Activated naive CD4-positive, alpha-beta T cell treated with anti-CD3 and anti-CD28 coated beads for 36 hours (primary cell): ENCODE data around the gene AHCYL2. TPM values are rescaled to one million over a fixed set of nuclear protein-coding genes. Genes with fewer than 3 reads are reported as not detected.

Experiments used
- CTCF ChIA-PET: fragments of 350-600 bp; sonication (Branson Sonifier 250); formaldehyde crosslinking; loops from one replicate; lab custom pipeline; 2021; ENCODE audit warnings: antibody characterized with exemption; lab: Charles Lee
- DNase-seq: peaks from one replicate; pipeline ENCODE4 v3.0.0-alpha.2; 2020
- H3K27ac Mint-ChIP-seq: one replicate; pipeline ENCODE4 v1.8.0; 2021; ENCODE audit warnings: mild to moderate bottlenecking, mixed read lengths
- H3K27me3 Mint-ChIP-seq: one replicate; pipeline ENCODE4 v1.8.0; 2021; ENCODE audit warnings: low read depth, mixed read lengths
- H3K36me3 Mint-ChIP-seq: one replicate; pipeline ENCODE4 v1.8.0; 2021; ENCODE audit warnings: low read depth, mixed read lengths
- H3K4me1 Mint-ChIP-seq: one replicate; pipeline ENCODE4 v1.8.0; 2021; ENCODE audit warnings: low read depth, mixed read lengths
- H3K4me3 Mint-ChIP-seq: one replicate; pipeline ENCODE4 v1.8.0; 2021; ENCODE audit warnings: mild to moderate bottlenecking, moderate library complexity, mixed read lengths
- H3K9me3 Mint-ChIP-seq: one replicate; pipeline ENCODE4 v1.8.0; 2021; ENCODE audit warnings: mixed read lengths
- intact Hi-C: fragments of 100-400 bp; cut with micrococcal nuclease; formaldehyde crosslinking; loops from one replicate; pipeline ENCODE4 v1.15.1; 2023
- total RNA-seq, 2 experiments: library from RNA; stranded (reverse); gene quantifications; one replicate each; pipeline ENCODE4 v1.2.3, GENCODE V29; 2021

The AHCYL2 gene
- total RNA-seq, 2 experiments from 2014 or later, result 29.1 to 30.4 TPM

DNA sequence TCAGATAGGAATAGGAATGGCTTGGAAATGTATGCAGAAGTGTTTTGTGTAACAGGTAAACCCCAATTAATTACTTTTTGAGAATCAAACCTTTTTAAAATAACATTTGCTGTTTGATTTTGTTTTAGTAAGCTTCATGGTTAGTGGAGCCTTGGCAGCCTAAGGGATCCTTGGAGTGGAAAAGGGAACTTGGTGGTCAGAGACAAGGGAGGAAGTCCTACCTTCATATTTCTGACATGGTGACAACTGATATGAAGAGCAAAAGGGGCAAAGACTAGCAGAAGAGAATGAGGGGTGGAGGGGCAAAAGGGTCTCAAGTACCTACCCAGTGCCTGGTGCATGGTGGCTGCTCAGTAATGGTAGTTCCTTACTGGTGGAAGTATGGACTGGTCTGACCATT is 32.3 kb downstream of the AHCYL2 start:
- Mint-ChIP-seq H3K4me3 (no peak overlapping the region), H3K4me1 (peaks cover 21% of the 10 kb centered on the region), H3K36me3 (no peaks in the 10 kb centered on the region), H3K27ac (no peak overlapping the region), H3K27me3 (no peaks in the 10 kb centered on the region), H3K9me3 (no peaks in the 10 kb centered on the region)
- intact Hi-C loops, result no loop called here
- DNase-seq, result no peak
- CTCF ChIA-PET, result interaction anchor here (0.9 to 1.7 kb wide), 3 partner anchors 14 to 38 kb away, joined by 3 to 9 read pairs (median 3); no protein-coding TSS in a partner anchor

DNA sequence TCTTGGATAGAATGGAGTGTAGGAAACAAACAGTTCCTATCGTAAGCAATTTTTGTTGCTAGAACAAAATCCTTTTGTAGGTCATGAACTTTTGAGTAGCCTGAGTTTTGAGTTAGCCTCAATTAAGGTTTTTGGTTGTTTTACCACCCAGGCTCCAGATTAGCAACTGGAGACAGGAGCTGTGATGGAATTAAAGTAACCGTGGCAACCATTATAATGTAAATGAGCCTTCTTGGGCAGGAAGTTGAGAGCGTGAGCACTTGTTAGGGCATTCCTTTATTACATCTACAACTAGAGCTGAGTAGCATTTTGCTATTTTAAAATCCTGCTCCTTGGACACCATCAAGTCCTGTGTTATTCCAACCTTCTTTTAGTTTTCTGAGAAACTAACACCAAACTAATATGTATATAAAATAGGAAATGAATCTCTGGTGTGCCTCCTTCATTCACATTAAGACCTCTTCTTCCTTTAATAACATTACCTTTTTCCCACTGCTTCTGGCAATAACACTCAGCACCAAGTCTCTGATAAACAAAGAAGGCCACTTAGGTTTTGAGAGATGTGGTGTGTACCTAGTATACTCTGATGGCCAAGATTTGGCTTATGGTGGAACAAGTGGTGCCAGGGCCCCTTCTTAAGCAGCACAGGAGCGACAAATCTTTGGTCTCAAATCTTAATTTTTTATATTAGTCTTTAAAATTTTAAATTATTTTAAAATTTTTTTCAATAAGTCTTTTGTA is 34.0 kb downstream of the AHCYL2 start:
- intact Hi-C loops, result loop anchor here (1.0 kb wide), 1 partner anchor 35 kb away; no protein-coding TSS in a partner anchor
- H3K4me1 Mint-ChIP-seq, result peaks cover 32% of the 10 kb centered on the region
- no peaks in the 10 kb centered on the region for H3K36me3 Mint-ChIP-seq
- no peak overlapping the region for H3K27ac Mint-ChIP-seq
- H3K9me3 Mint-ChIP-seq, result no peaks in the 10 kb centered on the region
- DNase-seq, result no peak
- H3K27me3 Mint-ChIP-seq, result no peaks in the 10 kb centered on the region
- no peak overlapping the region for H3K4me3 Mint-ChIP-seq
- CTCF ChIA-PET, result interaction anchor here (1.3 to 5.3 kb wide), 2 partner anchors 12 to 39 kb away, joined by 3 to 39 read pairs; no protein-coding TSS in a partner anchor

DNA sequence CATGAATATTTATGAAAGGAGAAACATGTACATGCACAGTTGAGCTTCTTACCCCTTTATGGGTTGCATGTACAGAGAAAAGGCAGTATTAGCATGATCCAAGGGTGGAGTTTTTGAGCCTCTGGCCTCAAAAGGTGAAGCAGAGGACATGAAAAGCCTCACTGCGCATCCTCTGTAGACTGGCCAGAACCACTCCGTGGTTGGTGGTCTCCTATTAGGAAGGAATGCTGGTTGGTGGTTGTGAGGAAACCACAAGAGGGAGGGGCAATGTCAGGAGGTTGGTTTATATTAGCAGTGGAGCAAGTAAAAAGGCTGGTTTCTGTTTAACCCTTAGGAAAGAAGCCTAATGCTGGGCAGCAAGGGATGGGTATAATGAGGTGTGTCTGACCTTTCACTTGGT is 37.5 kb downstream of the AHCYL2 start:
- Mint-ChIP-seq H3K4me3 (no peak overlapping the region), H3K27me3 (no peaks in the 10 kb centered on the region), H3K9me3 (no peaks in the 10 kb centered on the region), H3K4me1 (peaks cover 32% of the 10 kb centered on the region), H3K27ac (no peak overlapping the region), H3K36me3 (no peaks in the 10 kb centered on the region)
- intact Hi-C loops, result no loop called here
- no peak for DNase-seq
- CTCF ChIA-PET, result interaction anchor here (0.7 to 5.3 kb wide), 8 partner anchors 9 to 351 kb away, joined by 3 to 39 read pairs (median 4); no protein-coding TSS in a partner anchor

GRCh38 chr7:129263168-129263567 is 38.3 kb downstream of the AHCYL2 start:
- Mint-ChIP-seq H3K4me1 (peaks cover 34% of the 10 kb centered on the region), H3K36me3 (no peaks in the 10 kb centered on the region), H3K27me3 (no peaks in the 10 kb centered on the region), H3K4me3 (no peak overlapping the region), H3K9me3 (no peaks in the 10 kb centered on the region), H3K27ac (no peak overlapping the region)
- CTCF ChIA-PET, result interaction anchor here (0.7 to 5.3 kb wide), 3 partner anchors 8 to 45 kb away, joined by 3 to 39 read pairs (median 10); no protein-coding TSS in a partner anchor
- intact Hi-C loops, result no loop called here
- DNase-seq, result no peak

DNA sequence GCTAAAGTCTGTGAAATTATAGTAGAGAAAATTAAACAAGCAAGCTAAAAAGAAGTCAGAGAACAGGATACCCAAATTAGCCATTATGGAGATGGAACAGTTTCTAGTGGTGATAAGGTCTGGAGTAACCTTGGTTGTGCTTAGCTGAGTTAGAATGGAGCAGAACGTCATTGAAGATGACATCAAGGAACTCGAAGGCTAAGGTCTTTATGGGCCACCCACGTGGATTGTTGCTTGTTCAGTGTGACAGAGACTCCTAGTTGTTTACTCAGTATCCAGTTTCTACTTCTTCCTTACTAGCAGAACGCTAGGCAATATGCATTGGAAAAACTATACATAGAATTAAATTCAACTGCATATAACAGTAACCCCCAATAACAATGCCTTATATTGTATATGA is 39.7 kb downstream of the AHCYL2 start:
- no peak overlapping the region for H3K27ac Mint-ChIP-seq
- CTCF ChIA-PET, result interaction anchor here (0.5 to 3.5 kb wide), 3 partner anchors 10 to 666 kb away, joined by 3 to 10 read pairs (median 3); no protein-coding TSS in a partner anchor
- intact Hi-C loops, result no loop called here
- H3K9me3 Mint-ChIP-seq, result no peaks in the 10 kb centered on the region
- no peaks in the 10 kb centered on the region for H3K36me3 Mint-ChIP-seq
- no peak for DNase-seq
- peaks cover 24% of the 10 kb centered on the region for H3K4me1 Mint-ChIP-seq
- H3K4me3 Mint-ChIP-seq, result no peak overlapping the region
- no peaks in the 10 kb centered on the region for H3K27me3 Mint-ChIP-seq

- Mint-ChIP-seq H3K4me1 (peaks cover 17% of the 10 kb centered on the region), H3K27ac (no peak overlapping the region), H3K4me3 (no peak overlapping the region), H3K27me3 (no peaks in the 10 kb centered on the region), H3K36me3 (no peaks in the 10 kb centered on the region), H3K9me3 (no peaks in the 10 kb centered on the region)
- CTCF ChIA-PET, result interaction anchor here (0.6 to 3.5 kb wide), 2 partner anchors 47 to 727 kb away, joined by 5 to 10 read pairs; no protein-coding TSS in a partner anchor
- intact Hi-C loops, result no loop called here
- no peak for DNase-seq
Observed at GRCh38 chr7:129265328-129265727, 40.5 kb downstream of the AHCYL2 start.

- Mint-ChIP-seq H3K9me3 (no peaks in the 10 kb centered on the region), H3K4me1 (peaks cover 20% of the 10 kb centered on the region), H3K36me3 (no peaks in the 10 kb centered on the region), H3K27ac (no peak overlapping the region), H3K27me3 (no peaks in the 10 kb centered on the region), H3K4me3 (no peak overlapping the region)
- no peak for DNase-seq
- intact Hi-C loops, result no loop called here
- CTCF ChIA-PET, result no interaction called here
Observed at GRCh38 chr7:129266181-129266580, 41.4 kb downstream of the AHCYL2 start.

DNA sequence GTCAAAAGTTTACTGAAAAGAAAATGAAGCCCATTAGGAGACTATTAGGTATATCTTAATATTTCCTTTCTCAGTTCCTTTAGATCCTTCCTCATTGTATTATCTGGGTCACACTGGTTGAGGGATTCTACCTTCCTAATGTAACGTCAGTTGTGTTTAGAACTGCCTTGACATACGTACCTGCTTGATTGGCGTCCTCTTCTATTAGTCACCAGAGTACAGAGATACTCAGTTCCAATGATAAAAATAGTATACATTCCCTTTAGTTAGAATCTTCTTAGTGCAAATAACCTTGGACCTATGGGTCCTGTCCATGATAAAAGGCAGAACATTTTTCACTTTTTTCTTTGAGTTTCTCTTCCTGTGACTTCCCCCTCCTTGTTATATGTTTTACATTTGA is 45.2 kb downstream of the AHCYL2 start:
- H3K27ac Mint-ChIP-seq, result no peak overlapping the region

DNA sequence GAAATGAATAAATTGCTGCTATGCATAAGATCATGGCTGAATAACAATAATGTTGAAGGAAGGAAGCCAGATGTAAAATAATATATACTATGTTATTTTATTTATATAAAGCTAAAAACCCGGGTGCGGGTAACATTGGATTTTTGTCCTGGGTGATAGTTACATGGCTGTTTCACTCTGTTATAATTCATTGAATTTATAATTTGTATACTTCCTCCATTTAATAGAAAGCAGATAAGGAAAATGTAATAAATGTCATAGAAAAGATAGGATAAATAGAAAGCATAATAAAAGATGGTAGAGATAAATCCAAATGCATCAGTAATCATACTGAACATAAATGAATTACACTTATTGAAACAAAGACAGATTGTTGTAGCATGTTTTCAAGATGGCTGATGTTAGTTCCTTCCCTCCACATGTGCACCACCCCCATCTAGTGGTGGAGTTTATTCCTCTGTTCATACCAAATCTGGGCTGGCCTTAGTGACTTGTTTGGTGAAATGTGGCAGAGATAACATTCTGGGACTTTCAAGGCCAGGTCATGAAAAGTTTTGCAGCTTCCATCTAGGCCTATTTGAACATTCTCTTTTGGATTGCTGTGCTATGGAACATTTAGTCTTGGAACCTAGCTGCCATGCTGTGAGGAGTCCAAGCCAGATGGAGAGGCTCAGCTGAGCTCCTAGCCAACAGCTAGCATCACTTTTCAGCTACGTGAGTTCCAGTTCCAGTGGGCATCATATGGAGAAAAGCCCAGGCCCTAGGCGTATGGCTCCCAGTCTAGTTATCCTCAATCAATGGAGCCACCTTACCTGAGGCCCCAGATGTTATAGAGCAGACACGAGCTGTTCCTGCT is 46.9 kb downstream of the AHCYL2 start:
- peaks cover 9% of the 10 kb centered on the region for H3K4me1 Mint-ChIP-seq
- DNase-seq, result peak; percentile 84
- intact Hi-C loops, result loop anchor here (1.0 to 2.0 kb wide), 4 partner anchors 47 to 367 kb away; no protein-coding TSS in a partner anchor
- no peaks in the 10 kb centered on the region for H3K9me3 Mint-ChIP-seq
- H3K36me3 Mint-ChIP-seq, result no peaks in the 10 kb centered on the region
- H3K27ac Mint-ChIP-seq, result peak overlapping the region; percentile 73
- no peaks in the 10 kb centered on the region for H3K27me3 Mint-ChIP-seq
- H3K4me3 Mint-ChIP-seq, result peak overlapping the region; percentile 63
- CTCF ChIA-PET, result interaction anchor here (0.6 to 8.9 kb wide), 30 partner anchors 11 to 553 kb away, joined by 3 to 234 read pairs (median 4); partner anchors contain the start of gene AHCYL2

More for the DNA sequence above, 45.2 kb downstream of the AHCYL2 start:
- Mint-ChIP-seq H3K4me1 (peaks cover 9% of the 10 kb centered on the region), H3K4me3 (no peak overlapping the region), H3K9me3 (no peaks in the 10 kb centered on the region), H3K36me3 (no peaks in the 10 kb centered on the region), H3K27me3 (no peaks in the 10 kb centered on the region)
- no peak for DNase-seq
- intact Hi-C loops, result loop anchor here (2.0 kb wide), 1 partner anchor 365 kb away; no protein-coding TSS in a partner anchor
- CTCF ChIA-PET, result interaction anchor here (1.4 to 8.9 kb wide), 6 partner anchors 9 to 108 kb away, joined by 4 to 234 read pairs (median 18); partner anchors contain the start of gene AHCYL2

DNA sequence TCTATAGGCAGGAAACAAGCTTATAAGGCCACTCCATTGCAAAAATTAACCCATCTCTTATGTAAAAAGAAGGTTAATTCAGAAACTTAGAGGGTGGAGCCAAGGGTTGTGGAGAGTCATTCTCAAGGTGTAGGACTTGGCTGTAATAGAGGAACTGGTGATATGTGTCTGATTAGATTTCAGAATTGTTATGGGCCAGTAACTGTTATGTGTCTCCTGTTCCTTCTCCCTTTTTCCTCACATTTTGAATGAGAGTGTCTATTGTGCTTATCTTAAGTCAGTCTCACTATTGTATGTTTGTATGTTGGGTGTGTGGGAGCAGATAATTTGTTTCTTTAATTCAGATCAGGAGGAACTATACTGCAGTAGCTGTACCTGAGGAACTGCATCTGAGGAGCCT is 49.1 kb downstream of the AHCYL2 start:
- no peak for DNase-seq
- Mint-ChIP-seq H3K36me3 (no peaks in the 10 kb centered on the region), H3K27ac (no peak overlapping the region), H3K27me3 (no peaks in the 10 kb centered on the region), H3K4me1 (peaks cover 5% of the 10 kb centered on the region), H3K9me3 (no peaks in the 10 kb centered on the region), H3K4me3 (no peak overlapping the region)
- intact Hi-C loops, result no loop called here
- CTCF ChIA-PET, result interaction anchor here (1.0 to 8.9 kb wide), 5 partner anchors 11 to 665 kb away, joined by 3 to 234 read pairs (median 3); partner anchors contain the start of gene AHCYL2

- intact Hi-C loops, result no loop called here
- Mint-ChIP-seq H3K4me3 (no peak overlapping the region), H3K36me3 (no peaks in the 10 kb centered on the region), H3K9me3 (no peaks in the 10 kb centered on the region), H3K27ac (no peak overlapping the region), H3K27me3 (no peaks in the 10 kb centered on the region), H3K4me1 (no peaks in the 10 kb centered on the region)
- no peak for DNase-seq
- CTCF ChIA-PET, result no interaction called here
Observed at GRCh38 chr7:129277629-129278028, 52.8 kb downstream of the AHCYL2 start.

DNA sequence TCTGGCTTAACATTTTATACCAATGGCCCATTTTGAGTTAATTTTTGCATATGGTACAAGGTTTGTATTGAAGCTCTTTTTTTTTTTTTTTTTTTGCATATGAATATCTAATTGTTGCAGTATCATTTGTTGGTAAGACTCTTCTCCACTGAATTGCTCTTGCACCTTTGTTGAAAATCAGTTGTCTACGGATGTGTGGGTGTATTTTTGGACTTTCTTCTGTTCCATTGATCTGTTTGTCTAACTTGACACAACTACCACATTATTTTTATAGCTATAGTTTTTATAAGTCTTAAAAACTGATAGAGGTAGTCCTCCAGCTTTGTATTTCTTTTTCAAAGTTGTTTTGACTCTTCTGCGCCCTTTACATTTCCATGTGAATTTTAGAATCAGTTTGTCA is 53.9 kb downstream of the AHCYL2 start:
- Mint-ChIP-seq H3K4me3 (no peak overlapping the region), H3K9me3 (no peaks in the 10 kb centered on the region), H3K27me3 (no peaks in the 10 kb centered on the region), H3K27ac (no peak overlapping the region), H3K36me3 (no peaks in the 10 kb centered on the region), H3K4me1 (no peaks in the 10 kb centered on the region)
- no peak for DNase-seq
- CTCF ChIA-PET, result interaction anchor here (0.5 to 1.3 kb wide), 3 partner anchors 18 to 62 kb away, joined by 3 to 7 read pairs (median 3); no protein-coding TSS in a partner anchor
- intact Hi-C loops, result no loop called here
